HG03025 (cell line): ENCODE measurements around the gene TCF4.

Source experiments
- ATAC-seq: cut with Tn5 transposase; IDR thresholded peaks from one replicate; pipeline ENCODE4 v1.9.1; 2021; ENCODE audit warnings: mild to moderate bottlenecking, moderate library complexity; ENCODE audit not compliant: unreplicated experiment, low FRiP score

The TCF4 gene

DNA sequence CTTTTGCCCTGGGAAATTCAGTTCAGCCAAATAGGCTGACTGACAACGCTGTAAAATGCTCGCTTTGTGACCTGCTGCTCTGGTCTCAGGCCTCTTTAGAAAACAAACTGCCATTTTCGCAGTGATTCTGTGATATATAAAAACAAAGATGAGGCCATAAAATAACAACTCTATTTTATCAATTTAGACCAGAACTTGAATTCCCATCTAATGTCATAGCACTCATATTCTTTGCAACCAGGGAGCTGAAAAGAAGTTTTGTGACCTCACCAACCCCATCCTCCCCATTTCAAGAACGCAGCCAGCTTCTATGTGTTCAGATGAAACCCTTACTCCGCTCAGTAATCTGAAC lies 40.3 kb downstream of the TCF4 start:
- no peak for ATAC-seq

DNA sequence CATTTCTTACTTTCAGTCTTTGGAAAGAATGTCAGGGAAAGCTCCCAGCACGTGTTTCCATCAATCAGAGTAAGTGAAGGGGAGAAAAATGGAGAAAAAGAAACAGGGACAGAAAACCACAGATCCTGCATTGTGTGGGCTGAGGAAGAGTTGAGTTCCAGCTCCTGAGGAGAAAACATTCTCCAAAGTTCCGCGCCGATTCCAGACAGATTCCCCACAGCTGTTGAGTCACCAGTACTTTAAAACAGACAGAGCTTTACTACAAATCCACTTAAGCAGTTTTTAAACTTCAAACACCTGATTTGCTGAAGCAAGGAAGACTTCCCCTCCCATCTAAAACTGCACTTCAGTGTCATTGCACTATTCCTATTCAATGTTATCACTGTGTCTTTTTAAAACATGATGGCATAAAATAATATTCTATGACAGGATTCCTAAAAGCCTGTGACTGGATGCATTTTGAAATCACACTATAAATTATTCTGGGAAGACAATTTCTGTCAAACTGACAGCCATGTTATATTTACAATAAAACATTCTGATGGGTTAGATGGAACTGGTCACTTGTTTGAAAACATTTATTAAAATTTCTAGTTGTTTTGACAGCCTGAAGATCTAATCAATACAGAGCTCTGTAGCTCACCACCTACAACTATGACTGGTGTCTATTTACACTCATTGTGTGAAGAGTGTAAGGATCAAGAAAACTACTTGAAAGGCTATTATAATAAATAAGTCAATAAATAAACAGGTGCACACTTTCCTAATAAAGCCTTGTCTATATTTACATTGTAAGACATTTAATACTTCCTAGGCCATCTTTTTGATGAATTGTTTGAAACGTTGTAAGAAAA lies 40.9 kb downstream of the TCF4 start:
- no peak for ATAC-seq

DNA sequence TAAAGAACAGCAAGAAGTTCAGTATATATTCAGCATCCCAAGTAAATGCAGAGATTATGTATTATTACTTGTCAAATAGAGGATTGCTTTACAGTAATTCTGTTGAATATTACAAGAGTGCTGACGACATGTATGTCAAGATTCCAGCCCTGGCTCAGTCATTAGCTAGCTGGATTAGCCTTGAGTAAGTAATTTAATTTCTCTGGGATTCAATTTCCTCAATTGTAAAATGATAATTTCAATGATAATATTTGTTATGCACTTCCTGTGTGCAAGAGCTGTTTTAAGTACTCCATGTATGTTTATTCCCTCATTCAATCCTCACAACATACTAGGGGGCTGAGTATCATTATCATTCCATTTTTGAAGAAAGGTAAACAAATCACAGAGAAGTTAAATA lies 44.0 kb downstream of the TCF4 start:
- ATAC-seq = no peak

DNA sequence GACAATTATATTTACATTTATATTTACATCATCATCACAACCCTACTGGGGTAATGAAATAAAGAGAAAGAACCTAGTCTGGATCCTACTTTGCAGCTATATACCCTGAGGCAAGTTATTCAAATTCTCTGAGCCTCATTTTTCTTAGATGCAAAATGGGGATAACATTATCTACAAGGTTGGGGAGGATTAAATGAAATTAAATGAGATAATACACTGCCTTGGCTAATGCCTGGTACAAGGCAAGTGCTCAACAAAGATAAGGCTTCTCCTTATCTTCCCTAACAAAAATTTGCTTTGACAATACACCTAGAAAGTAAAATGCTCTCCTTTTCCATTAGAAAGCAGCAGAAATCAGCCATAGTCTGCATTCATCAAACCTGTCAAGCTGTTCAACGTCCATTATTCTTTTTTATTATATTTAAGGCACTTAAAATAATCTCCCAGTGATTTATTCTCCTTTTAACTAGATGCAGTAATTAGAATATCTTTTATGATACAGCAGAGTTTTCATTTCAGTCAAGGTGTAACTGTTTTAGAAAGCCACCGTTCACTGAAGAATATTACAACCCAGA lies 44.8 kb downstream of the TCF4 start:
- ATAC-seq = no peak

DNA sequence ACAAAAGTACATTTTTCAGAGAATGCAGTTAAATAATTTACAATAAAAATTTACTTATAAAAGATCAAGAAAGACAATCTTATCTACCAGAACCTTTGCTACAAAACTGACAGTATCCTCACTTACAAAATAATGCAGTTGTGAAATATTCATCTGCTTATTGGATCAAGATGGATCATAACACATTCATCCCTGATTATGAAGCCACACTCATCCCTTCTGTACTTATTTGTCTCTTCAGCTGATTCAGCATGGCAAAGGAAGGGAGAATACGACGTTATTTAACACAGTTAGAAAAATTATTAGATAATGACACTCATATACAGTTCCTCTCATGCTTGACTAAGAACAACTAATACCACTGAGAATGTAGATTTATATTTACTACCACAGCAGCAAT lies 46.4 kb downstream of the TCF4 start:
- ATAC-seq = no peak

DNA sequence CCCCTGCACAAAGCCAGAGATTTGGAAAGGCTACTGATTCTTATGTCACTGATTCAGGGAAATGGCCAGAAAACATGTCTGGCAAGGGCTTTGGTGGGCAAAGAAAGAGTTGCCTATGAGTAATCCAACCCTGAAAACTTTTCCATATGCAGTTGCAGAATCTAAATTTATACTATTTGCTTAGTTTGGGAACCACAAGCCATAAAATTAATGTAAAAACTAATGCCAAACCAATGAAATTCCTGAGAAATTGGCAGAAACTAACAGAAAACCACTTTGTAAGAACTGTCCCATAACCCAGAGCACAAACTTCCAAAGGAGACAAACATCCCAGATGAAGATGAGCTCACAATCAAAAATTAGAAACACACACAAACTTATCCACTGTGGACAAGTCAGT lies 48.8 kb downstream of the TCF4 start:
- ATAC-seq = no peak

DNA sequence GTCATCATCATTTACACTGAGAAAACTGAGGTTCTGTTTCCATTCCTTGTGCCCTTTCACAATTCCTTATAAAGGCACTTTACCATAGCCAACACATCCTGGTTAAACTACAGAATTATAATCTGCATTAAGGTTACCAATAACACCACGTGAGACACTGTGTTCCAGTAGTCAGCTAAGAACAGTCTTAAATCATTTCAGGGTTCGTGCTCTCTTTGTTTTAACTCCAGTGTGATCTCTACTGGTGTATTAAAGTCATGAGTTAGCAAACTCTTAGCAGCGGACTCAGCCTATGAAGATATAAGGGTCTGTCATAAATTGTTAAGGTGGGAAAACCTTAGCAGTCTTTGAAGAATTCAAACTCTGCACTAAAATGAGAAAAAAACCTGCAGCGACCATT lies 53.0 kb downstream of the TCF4 start:
- no peak for ATAC-seq

DNA sequence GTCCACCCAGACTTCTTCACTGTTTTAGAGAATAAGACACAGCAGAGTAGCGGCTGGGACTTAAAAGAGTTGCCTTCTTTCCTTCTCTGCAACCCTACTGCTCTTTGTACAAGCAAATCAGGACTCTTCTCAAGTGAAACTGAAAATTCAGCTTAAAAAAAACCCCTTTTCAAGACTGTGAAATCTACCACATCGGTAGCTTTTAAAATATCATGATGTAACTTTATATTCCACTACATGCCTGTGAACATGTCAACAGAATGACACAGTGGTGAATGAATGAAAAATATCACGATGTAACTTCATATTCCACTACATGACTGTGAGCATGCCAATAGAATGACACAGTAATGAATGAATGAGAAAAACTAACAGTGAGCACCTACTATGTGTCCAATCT lies 53.4 kb downstream of the TCF4 start:
- ATAC-seq = no peak

DNA sequence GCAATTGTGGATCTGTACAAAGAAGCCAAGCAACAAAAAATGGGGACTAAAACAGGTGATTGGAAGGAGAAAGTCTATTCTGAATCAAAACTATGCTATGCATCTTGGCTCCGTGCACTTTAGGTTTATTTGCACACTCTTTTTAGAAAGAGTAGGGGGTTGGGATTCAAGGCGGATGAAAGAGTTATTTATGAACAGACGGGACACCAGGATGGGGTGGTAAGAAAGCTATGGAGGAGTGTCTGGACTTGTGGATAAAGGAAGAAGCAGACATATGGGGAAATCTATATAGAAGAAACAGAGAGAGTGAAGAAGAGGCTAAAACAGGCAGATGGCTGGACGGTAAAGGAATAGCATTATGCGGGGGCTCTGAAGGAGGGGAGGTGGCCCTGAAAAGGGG lies 57.8 kb downstream of the TCF4 start:
- no peak for ATAC-seq

DNA sequence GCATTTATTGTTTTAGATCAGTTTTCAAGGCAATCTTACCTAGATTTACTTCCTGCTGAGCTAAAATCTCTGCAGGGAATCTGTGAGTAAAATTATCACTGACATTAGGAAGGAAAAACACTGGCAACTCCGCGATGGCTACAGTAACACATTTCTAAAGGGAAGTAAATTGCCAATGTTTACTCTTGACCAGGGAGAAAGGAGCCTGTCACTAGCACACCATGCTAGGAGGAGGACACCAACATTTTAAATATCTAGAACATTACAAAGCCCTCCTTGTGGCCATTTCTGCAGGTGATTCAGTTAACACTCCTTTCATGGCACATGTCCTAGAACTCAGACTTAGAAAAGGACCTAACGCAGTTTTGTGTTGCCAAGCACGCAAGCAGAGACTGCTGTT lies 58.4 kb downstream of the TCF4 start:
- no peak for ATAC-seq

DNA sequence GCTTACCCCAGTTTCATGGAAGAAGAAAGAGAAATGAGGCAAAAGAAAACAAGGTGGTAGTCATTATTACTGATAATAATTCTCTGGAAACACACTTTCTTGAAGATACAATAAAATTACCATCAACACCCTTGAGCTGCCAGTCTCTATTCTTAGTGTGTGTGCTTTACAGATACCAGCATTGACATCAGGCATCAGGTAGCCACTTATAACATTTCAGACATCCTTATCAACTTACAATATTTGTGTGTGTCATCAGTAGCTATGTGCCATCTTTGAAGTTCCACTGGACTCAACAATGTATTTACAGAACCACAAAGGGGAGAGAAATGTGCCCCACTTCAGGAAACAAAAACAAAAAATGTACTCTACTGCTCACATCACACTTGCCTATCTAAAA lies 62.1 kb downstream of the TCF4 start:
- ATAC-seq = no peak

DNA sequence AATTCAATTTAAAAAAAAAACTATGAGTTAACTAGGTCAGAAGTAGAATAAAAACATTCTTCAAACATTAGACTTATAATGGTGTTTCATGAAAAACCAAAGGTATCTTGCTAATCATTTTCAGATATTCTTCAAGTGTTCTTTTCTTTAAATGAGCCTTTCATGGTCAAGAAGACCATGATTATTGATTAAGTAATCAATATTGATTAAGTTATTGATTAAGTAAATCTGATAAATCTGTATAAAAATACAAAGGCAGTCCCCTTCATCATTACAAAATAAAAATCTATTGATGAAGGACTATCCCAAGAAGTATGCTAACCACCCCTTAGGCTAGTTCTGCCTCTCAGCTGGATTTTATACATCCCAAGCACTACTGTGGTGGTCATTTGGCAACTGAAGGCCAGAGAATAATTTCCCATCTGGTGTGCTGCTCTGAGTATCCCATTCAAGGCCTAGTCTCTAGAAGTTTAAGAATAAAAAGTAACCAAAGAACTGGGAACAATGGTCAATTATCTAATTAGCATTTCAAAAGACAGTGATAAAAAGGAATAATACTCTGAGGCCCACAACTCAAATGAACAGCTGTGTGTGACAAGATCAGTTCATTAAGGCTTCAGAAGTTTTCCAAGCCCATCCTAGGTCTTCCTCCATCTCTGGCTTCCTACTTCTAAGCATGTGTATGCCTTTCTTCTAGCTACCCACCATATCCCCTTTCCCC lies 63.5 kb downstream of the TCF4 start:
- ATAC-seq = no peak

DNA sequence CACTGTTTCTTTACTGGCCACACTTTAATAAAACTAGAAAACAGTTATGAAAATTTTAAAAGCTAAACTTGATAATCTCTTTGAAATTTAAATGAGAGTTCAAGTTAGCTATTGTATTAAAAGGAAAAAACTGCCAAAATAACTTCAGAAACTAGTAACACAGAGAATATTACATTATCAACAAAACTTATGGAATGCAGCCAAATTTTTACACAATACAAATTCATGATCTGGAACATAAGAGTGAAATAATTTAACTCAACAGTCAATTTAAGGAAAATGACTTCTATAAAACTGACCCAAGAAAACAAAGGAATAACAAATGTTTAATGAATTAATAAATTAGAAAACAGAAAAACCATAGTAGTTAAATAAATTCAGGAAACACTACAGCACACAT lies 65.0 kb downstream of the TCF4 start:
- ATAC-seq = no peak

DNA sequence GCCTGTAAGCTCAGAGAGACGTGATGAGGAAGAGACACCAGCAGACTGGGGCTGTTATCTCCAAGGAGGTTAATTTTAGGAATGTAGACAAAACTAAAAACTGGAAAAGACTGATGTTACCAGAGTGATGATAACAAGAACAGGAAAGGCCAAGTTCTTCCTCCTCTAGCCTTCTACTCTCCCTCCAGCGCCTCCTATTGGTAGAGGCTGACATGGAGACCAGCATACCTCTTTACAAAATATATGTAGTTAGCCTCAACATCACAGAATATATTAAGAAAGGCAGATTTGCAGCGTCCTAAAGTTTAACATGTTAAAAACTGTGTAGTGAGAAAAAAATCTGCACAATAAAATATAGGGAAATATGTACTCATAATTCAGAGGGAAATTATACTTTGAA lies 66.0 kb downstream of the TCF4 start:
- no peak for ATAC-seq

DNA sequence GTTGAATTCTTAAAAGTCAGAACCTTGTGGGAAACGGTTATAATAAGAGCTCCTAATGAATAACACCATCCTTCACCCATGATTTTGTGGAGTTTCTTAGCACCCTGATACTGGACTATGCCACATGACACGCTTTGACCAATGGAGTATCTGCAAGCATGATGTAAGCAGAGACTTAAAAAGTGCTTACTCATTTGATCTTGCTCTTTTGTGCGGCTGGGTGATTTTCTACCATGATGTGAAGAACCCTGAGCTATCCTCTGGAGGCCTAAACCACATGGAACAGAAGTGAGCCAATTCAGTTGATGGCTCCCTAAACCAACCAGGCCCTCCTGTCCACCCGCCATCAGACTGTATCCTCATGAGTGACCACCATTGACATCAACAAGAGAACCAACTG lies 70.9 kb downstream of the TCF4 start:
- no peak for ATAC-seq

DNA sequence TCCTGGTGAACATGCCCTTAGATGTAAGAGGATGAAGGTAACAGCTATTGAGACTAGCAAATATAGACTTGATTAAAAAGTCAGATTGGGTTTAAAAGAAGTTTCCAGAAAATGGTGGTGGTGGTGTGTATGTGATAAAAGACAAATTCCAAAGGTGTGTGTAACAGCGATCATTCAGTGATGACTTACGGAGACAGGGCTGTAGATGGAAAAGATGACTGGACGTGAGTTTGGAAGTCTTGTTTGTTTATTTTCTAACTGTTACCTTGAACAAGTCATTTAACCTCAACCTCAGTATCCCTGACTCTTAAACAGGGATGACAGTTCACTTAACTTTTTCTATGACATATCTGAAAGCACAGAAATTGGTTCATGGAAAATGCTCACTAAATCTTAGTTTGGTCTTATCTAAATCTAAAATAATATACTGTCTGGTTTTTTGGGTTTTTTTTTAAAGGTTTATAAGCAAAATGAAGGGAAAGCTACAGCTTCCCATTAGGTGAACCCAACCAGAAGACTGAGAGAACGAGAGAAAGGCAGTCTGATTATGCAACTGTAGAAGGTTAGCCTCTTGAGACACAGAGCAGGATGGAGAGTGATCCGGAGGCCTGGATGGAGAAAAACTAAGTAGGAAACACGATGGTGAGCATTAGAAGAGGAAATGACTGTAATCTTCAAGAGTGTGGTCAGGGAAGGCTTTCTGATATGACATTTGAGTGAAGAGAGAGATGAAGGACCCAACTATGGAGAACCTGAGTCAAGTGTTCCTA lies 71.9 kb downstream of the TCF4 start:
- no peak for ATAC-seq

DNA sequence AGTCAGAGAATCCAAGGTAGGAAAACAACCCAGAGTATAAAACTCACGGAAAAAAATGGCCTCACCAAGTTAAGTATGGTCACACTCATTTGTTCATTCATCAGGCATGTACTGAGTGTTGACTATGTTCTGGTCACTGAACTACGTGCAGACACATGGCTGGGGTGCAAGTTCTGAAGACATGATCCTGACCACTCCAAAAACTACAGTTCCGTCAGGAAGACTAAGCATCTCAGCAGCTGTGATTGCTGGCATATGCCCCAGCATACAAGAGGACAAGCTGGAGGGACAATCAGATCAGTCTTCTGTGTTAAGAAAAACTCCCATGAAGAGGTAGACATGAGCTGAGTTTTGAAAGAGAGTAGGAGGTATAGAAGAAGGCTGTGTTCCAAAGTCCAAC lies 72.8 kb downstream of the TCF4 start:
- no peak for ATAC-seq

DNA sequence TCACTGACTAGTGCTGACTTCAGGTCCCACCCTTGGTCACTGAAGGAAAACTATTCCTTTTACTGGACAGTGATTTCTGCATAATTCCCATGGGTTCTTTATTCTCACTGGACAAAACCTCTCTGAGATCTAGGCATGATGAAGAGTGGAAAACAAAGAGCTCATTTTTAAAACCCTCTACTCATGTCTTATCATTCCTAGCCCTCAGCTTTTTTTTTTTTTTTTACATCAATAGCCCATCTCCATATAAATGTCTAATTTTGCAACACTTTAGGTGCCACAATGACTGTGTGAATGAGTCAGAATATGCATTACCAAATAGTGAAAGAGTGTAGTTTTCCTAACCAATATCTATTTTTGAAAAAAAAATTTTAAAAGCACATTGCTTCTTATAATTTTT lies 74.8 kb downstream of the TCF4 start:
- ATAC-seq = no peak

DNA sequence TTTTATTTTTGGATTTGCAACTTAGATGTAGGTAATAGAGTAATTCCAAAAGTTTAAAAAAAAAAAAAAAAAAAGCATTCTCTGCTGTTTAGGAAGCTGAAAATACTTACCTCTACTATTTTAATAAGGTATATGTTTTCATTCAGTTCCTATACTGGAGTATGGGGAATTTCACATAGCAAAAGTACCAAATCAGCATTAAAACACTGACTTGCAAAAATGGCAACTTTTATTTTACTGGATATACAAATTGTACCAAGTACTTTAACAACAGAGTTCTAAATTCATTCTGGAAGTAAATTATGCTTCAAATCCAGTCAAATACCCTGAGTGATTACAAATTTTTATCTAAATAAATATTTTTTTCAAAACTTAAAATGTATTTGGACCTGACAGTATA lies 76.7 kb downstream of the TCF4 start:
- ATAC-seq = no peak

DNA sequence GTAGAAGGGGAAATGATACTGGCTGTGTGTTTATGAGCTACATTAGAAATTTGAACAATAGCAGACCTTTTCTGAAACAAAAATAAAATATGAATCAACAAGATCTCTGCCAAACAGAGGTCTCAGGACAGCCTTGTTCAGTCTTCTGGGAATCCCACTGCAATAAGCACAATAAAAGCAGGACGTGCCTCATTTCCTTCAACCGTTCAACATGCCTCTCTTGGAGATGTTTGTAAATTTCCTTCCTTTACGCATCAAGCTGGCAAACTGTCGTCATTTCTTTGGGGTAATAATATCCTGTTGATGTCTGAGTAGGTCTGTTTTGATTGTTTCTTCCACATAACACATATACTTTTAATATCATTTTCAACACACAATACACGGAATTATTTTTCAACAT lies 77.2 kb downstream of the TCF4 start:
- ATAC-seq = no peak

DNA sequence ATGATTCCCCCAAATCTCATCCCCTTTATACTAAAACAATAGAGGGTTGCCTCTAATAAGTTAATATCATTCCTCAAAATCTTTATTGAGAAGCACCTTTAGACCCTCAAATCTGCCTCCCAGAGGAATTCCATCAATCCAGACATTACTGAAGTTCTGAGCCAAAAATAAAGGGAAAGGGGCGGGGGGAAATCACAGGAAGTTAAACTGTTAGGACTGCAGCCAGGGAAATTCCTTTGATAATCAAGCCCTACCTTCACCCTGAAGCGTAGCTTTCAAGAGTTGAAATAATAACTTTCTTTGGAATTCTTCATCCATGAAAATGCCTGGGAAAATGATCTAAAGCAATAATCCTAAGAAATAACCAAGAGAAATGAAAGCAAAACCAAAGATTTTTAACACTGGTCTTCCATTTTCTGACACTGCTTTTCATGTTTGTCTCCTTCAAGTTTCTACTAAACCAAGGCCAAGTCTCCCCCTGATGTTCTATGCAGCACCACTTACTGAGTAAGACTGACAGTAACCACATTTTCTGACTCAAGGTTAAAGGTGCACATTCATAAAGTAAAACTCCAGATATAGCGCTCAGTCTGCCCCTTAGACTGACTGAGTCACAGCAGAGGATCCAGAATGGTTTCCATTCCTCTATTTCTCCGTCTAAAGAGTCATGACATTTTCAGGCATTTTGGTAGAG lies 78.2 kb downstream of the TCF4 start:
- no peak for ATAC-seq
